Measurements from ENCODE around the gene MRPL51.
"Not testable (repeated sequence)": the region's sequence is repeated elsewhere in the genome, so short reads cannot be mapped to it uniquely, and the experiment has no call there.

The MRPL51 gene

GRCh38 chr12:6488240-6488639 lies 4.8 kb downstream of the MRPL51 start:
- no peak for DNase-seq

- DNase-seq: no peak
These were observed 14.6 kb downstream of the MRPL51 start for GRCh38 chr12:6478416-6478815.

DNA sequence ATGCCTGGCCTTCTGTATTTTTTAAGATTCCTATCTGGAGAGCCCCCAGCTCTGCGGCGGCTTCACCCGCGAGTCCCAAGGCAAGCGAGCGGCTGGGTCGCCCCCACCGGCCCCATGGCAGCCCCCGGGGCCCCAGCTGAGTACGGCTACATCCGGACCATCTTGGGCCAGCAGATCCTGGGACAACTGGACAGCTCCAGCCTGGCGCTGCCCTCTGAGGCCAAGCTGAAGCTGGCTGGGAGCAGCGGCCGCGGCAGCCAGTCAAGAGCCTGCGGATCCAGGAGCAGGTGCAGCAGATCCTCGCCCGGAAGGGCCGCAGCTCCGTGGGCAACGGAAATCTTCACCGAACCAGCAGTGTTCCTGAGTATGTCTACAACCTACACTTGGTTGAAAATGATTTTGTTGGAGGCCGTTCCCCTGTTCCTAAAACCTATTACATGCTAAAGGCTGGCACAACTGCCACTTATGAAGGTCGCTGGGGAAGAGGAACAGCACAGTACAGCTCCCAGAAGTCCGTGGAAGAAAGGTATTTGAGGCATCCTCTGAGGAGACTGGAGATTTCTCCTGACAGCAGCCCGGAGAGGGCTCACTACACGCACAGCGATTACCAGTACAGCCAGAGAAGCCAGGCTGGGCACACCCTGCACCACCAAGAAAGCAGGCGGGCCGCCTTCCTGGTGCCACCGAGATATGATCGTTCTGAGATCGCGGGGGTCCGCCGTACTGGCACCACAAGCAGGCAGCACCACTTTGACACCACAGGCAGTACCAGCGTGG lies 15.3 kb downstream of the MRPL51 start:
- not testable (repeated sequence) for DNase-seq

GRCh38 chr12:6476489-6476888 lies 16.6 kb downstream of the MRPL51 start:
- DNase-seq: no peak

DNA sequence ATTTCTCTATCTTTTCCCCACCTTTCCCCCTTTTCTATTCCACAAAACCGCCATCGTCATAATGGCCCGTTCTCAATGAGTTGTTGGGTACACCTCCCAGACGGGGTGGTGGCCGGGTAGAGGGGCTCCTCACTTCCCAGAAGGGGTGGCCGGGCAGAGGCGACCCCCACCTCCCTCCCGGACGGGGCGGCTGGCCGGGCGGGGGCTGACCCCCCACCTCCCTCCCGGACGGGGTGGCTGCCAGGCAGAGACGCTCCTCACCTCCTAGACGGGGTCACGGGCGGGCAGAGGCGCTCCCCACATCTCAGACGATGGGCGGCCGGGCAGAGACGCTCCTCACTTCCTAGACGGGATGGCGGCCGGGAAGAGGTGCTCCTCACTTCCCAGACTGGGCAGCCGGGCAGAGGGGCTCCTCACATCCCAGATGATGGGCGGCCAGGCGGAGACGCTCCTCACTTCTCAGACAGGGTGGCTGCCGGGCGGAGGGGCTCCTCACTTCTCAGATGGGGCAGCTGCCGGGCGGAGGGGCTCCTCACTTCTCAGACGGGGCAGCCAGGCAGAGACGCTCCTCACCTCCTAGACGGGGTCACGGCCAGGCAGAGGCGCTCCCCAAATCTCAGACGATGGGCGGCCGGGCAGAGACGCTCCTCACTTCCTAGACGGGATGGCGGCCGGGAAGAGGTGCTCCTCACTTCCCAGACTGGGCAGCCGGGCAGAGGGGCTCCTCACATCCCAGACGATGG lies 17.7 kb downstream of the MRPL51 start:
- DNase-seq: not testable (repeated sequence)

DNA sequence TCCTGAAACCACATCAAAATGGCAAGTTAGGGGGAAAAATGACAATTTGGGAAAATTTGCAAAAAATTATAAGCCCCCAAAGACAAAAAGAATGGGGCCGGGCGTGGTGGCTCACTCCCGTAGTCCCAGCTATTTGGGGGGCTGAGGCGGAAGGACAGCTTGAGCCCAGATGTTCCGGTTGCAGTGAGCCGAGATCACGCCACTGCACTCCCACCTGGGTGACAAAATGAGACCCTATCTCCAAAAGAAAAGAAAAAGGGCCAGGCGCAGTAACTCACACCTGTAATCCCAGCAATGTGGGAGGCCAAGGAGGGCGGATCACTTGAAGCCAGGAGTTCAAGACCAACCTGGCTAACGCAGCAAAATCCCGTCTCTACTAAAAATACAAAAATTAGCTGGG lies 20.6 kb downstream of the MRPL51 start:
- DNase-seq: no peak

- no peak for DNase-seq
These were observed 21.1 kb downstream of the MRPL51 start for GRCh38 chr12:6471989-6472360.

GRCh38 chr12:6470375-6471163 lies 22.5 kb downstream of the MRPL51 start, which contains the start of gene VAMP1:
Gene VAMP1 (minus strand): TSS chr12:6470677. CDS start chr12:6470531, 146 bp downstream.
- DNase-seq: peak; percentile 96

GRCh38 chr12:6469609-6470374 lies 23.3 kb downstream of the MRPL51 start:
- DNase-seq: no peak

DNA sequence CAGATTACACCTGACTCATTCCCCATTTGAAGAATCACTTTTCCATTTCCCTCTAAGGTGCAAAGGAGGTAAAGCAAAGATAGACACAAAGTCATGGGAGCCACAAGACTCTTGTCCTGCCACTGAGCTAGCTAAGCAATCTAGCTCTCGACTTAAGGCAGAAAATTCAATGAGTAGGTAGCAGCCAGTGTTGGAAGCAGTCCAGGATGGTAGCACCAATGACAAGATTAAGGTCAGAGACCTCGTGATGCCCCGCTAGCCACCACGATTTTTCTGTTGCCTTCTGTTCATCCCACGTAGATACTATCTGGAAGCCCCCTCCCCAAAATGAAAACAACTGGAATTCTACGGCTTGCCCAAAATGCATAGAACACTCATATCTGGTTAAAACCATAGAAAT lies 24.0 kb downstream of the MRPL51 start:
- DNase-seq: no peak

DNA sequence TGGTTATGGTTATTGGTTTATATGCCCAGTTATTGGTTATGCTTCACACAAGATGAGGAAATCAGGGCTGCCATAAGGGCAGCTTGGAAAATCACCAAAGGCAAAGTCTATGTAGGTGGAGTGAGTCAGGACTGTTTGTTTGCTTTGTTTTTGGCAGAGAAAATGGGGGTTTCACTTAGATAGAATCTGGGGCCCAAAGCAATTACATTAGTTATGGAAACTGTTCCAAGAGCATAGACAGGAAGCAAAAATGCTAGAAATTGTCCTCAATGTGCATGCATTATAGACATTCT lies 24.8 kb downstream of the MRPL51 start:
- DNase-seq: no peak

- not testable (repeated sequence) for DNase-seq
These were observed 25.3 kb downstream of the MRPL51 start for GRCh38 chr12:6467571-6468282.

- not testable (repeated sequence) for DNase-seq
These were observed 26.3 kb downstream of the MRPL51 start for GRCh38 chr12:6466751-6467150.

GRCh38 chr12:6466184-6466573 lies 26.9 kb downstream of the MRPL51 start:
- DNase-seq: no peak

DNA sequence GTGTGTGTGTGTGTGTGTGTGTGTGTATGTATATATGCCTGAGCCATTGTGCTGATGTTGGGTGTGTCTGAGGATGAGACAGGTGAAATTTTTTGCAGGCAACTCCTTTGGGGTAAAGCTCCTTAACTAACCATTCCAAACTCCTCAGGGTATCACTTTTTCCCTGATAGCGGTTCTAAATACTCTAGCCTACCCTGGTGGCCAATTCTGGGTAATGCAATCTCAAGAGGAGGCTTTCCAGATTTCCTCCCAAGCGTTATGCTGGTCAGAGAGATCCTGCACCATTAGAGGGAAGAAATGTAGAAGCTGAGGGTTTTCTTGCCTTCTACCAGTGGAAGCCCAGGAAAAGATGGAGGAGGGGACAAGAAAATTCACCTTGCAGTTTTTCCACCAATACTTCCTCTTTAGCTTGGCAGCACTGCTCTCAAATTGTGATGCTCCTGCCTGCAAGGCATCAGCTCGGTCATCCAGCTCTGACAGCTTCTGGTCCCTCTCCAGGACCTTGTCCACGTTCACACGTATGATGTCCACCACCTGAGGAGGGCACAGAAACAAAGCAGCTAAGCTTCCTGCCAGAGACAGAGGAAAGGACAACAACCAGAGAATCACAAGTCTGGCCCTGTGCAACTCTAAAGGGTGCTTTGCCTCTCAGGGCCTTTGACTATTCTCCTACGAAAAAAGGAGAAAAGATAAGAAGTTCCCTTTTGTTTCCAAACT lies 27.4 kb downstream of the MRPL51 start:
- no peak for DNase-seq

DNA sequence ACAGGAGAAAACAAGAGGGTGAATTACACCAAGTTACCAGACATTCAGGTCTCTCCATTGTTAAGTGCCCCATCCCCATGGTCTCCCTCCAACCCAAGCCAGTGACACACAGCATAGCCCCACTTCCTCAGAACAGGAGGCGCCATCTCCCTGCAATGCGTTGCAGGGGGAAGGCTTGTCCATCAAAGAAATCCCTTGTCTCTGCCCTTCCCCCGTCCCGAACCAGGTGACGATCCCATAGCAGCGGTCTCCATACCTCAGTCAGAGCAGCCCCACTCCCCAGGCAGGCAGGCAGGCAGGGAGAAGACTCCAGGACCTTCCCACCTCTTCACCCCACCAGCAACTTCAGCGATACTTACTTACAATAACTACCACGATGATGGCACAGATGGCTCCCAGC lies 28.5 kb downstream of the MRPL51 start:
- DNase-seq: no peak

DNA sequence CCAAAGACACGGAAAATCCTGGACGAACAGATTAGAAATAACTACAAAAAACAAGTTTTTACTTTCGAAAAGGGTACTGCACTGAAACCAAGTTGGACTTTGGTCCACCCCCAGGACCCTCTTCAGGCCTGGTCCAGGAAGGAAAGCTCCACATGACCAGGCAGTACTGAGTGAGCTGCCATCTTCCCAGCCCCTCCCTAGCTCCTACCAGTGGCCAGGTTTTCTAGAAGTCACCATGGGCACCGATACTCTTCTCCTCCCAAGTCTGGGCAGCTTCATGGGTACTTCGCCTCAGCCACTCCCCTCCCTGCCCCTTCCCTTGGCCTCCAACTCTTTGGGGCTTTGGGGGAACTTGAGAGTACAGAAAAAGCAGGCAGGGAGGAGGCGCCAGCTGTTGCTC lies 29.2 kb downstream of the MRPL51 start:
- DNase-seq: no peak

GRCh38 chr12:6463216-6463615 lies 29.8 kb downstream of the MRPL51 start:
- DNase-seq: no peak

DNA sequence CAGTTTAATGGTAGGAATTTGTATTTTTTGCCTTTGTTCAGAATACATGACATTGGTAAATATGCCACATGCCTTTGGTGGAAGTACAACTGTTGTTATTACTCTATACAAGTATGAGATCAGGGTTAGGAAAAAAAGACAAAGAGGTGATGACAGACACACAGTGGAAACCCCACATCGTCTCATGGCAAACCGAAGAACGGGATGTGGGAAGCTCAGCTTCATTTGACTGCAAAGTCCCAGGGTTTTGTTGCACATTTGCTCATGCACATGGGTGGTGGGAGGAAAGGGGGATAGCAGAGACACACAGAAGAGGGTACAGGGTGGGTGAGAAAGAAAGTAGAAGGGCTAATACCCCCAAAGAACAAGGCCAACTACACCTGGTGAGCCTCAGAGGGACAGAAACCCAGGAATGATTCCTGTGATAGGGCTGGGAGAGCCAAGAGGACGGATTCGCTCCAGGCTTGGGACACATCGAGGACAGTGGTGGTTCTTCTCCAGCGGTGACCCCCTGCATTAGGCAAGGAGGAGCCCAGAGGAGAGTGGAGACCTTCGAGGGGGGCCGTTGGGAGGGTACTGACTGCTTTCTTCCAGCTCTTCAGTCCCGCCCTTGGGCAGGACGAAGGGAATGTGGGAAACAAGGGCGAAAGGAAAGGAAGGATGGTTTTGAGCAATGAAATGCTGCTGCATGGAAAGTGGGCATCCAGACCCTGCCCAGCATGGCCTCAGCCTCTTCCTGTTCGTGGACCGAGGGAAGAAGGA lies 30.6 kb downstream of the MRPL51 start:
- no peak for DNase-seq

DNA sequence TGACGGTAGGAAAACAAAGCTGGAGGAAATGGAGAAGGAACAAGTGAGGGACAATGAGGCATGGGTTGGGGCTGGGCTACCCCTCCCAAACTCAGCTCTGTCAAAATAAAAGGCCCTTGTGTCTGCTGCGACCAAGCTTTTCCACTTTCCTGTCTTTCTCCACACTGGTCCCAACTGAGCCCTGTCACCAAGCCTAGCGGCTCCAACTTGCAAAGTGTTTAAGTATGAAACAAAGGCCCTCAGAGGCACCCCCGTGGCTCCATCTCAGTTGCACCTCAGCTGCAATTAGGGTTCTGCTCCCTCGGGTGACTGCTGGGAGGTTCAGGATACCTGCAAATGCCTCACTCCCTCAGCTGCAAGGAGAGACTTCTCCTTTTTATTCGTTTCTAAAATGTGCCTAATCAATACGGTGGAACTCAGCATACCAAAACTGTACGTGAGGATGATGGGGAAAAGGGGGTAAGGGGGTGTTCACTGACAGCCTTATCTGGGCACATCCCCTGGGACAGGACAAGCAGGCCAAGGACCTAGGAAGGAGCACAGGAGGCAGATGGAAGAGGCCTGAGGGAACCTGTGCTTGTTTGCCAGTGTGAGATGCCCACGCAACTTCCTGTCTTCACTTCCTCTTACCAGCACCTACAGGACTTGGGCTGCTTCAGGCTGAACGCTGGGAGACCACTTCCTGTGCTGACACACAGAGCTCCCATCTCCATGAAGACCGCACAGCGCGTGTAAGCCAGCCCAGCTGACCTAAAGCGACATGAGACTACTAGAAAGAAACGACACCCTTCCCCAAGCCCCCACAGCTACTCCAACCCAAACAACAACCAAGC lies 31.4 kb downstream of the MRPL51 start:
- DNase-seq: peak; percentile 71
